HG03175 (cell line): ENCODE data around the gene VSTM2B.
"Not testable (repeated sequence)": the region's sequence is repeated elsewhere in the genome, so short reads cannot be mapped to it uniquely, and the experiment has no call there.

Experiments
- ATAC-seq: cut with Tn5 transposase; IDR thresholded peaks from one replicate; pipeline ENCODE4 v1.9.1; 2021; ENCODE audit warnings: mild to moderate bottlenecking, moderate library complexity; ENCODE audit not compliant: unreplicated experiment

VSTM2B gene

GRCh38 chr19:29525901-29526729 lies at the start of gene VSTM2B:
VSTM2B (plus strand) TSS chr19:29525994; CDS start chr19:29526584, 590 bp downstream.
- no peak for ATAC-seq

DNA sequence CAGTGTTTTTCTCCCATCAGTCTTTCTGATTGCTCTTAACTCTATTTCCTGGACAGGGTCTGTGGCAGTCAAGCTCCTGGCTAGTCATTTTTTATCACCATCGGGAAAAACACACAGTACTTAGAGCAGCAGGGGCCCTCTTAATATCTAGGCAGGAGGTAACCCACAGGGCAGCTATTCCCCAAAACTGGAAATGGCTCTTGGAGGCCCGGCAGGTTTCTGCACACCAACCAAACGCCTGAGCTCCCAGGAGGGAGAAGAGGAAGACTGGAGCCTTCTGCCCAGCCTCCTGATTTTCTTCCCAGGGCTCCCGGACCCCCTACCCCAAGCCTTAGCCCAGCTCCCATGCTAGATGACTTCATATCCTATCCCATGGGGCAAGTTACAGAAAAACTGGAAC lies 49.3 kb upstream of the VSTM2B start:
- ATAC-seq = no peak

GRCh38 chr19:29477831-29478577 lies 47.8 kb upstream of the VSTM2B start:
- no peak for ATAC-seq

- ATAC-seq = no peak
Measured at GRCh38 chr19:29478578-29479565, 46.9 kb upstream of the VSTM2B start.

- no peak for ATAC-seq
Measured at GRCh38 chr19:29479941-29480340, 45.9 kb upstream of the VSTM2B start.

GRCh38 chr19:29480507-29480906 lies 45.3 kb upstream of the VSTM2B start:
- ATAC-seq = no peak

DNA sequence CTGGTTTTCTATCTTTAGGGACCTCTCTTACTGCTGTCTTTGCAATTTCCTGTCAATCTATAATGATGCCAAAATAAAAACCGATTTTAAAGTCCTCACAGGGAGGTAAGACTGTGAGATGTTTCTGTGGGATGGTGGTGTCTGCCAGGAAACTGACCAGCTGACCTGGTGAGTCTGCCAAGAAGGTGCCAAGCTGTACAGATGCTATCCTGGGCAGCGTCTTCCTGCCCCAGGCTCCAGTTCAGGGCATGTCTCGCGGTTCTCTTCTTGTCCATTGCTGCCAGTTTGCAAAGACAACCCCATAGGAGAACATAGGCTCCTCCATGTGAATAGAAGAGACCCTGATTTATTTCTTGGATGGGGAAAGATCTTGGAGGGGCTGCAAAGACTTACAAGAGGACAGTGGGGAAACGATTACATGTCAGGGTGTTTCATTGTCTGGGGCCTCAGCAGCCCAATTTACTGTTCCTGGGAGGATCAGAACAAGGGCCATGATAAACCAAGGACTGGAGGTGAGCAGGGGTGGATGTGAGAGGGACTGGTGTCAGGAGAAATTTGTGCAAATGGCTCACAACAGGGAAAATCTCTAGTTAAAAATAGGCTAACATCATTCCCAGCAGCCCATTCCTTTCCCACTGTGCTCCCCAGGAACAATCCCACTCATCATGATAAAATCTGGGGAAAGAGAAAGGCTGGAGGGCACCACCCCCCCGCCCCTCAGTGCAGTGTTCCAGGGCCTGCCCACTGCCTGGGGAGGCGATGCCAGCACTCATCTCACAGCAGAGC lies 42.7 kb upstream of the VSTM2B start:
- ATAC-seq = no peak

GRCh38 chr19:29483641-29483920 lies 42.2 kb upstream of the VSTM2B start:
- ATAC-seq = no peak

DNA sequence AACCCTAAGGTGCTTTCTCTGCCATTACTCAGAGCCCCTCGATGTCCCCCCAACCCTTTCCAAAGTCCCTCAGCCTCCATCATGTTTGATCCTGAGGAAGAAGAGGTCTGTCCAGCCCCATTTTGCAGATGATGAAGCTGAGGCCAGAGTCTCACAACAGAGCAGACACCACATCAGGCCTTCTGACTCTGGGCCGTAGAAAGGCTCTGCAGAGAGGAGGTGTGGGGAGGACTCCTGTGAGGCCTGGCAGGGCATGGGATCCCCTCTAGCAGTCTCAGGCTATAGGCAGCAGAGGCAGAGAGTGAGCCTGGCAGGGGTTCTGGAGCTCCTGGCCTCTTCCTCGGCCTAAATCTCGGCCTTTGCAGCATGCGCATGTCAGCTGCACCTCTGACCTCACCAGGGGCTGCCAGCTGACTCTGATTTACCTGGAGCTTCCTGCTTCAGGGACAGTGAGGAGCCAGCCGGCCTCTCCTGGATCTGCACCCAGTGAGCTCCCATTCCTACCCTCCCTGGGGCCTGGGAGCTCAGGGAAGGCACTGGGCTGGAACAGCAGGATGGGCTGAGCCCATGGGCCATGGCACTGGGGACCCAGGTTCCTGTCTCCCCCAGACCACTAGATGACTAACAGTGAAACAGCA lies 41.7 kb upstream of the VSTM2B start:
- ATAC-seq = no peak

GRCh38 chr19:29484876-29485275 lies 40.9 kb upstream of the VSTM2B start:
- no peak for ATAC-seq

GRCh38 chr19:29485293-29485692 lies 40.5 kb upstream of the VSTM2B start:
- no peak for ATAC-seq

GRCh38 chr19:29486961-29487360 lies 38.8 kb upstream of the VSTM2B start:
- not testable (repeated sequence) for ATAC-seq

- no peak for ATAC-seq
Measured at GRCh38 chr19:29487432-29487831, 38.4 kb upstream of the VSTM2B start.

DNA sequence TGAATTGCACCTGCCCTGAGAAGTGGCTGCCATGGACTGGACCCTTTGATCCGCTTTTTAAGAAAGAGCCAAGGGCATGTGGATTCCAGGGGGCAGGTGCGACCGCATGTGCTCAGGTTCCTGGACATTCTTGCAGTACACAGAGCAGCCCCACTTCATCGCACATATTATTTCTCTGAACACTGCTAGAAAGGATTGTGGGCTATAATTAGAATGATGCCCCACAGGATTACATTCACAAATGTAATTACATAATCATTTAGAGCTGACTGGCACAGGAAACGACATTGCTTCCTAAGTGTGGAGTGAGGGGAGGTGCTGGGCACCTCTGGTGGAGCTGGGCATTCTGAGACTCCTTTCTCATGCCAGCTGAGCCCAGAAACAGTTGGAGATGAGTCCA lies 37.5 kb upstream of the VSTM2B start:
- ATAC-seq = no peak

DNA sequence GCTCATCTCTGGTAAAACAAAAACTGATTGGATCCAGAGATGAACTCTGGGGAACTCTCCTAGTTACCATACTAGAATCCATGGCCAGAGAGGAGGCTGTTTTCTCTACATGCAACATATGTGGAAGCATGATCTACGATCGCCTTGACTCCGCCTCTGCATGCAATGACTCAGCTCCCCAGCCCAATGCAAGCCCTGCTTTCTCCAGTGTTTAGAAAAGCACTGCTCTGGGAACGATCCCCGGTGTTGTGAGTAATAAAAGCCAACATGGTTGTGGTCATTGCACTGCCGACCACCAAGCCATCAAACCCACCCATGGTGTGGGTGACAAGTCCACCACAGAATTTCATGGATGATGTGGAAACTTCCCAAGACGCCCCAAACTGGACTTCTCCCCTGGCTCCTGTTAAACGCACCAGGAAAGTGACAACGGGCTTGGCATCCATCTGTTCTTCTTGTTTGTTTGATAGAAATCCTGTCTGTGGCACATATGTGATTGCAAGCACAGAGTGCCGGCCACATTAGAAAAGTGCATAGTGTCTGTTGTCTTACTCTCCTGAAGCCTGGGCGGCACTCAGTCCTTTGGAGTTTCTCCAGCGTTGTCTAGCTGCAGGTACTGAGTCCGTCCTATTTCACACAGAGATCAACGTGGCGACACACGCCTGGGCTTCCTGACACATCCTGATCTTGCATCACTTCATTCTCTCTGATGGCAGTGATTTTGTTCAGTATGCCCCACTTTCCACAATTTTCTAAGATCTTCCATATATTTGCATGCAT lies 36.4 kb upstream of the VSTM2B start:
- no peak for ATAC-seq

- ATAC-seq = no peak
Measured at GRCh38 chr19:29491491-29491890, 34.3 kb upstream of the VSTM2B start.

DNA sequence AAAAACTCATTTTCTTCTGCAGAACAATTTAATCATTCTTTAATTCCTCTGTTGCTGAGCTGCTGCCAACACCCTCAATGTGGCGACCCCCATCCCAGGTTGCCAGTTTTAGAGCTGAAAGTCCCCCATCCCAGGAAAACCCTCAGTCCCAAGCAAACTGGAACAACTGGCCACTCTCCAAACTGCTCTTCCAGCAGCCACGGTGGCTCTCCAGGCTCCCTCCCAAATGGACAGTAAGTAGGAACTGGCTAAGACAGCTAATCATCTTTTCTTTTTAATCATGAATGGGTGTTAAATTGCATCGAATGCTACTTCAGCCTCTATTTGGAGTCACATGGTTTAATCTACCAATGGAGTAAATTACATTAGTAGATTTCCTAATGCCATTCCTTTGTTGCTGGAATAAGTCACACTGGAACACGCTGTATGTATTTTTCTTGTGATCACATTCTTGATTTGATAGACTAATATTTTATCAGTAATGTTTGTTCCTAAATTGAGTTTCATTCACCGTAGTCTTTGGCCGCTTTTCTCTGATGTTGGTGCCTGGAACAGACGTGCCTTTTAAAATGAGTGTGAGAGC lies 33.7 kb upstream of the VSTM2B start:
- no peak for ATAC-seq

- no peak for ATAC-seq
Measured at GRCh38 chr19:29492769-29493168, 33.0 kb upstream of the VSTM2B start.

DNA sequence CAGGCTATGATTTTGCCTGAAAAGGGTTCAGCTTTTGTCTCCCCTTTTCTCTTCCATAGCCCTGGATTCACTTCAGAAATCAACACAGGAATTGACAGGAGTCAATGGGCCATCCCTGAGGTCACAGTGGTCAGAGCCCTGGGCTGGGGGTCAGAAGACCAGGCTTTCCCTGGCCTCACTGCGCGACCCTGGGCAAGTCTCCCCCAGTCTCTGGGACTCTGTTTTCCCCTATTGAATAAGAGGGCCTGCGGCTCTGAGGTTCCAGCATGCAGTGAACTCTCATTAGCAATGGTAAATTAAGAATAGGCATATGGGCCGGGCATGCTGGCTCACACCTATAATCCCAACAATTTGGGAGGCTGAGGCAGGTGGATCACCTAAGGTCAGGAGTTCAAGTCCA lies 30.7 kb upstream of the VSTM2B start:
- no peak for ATAC-seq
